Endothelial cell of umbilical vein (primary cell): ENCODE measurements around the gene GTSE1. TPM values are rescaled to one million over a fixed set of nuclear protein-coding genes. Genes with fewer than 3 reads are reported as not detected.

Source experiments
- BruUV-seq: library from RNA; stranded (reverse); fragments of 400-500 nt; replicated peaks from 2 replicates; lab custom pipeline; 2021; lab: Mats Ljungman, UMichigan
- CTCF ChIA-PET: fragments of 300-600, 350-600 bp; sonication (Branson Sonifier 250); formaldehyde crosslinking; loops from one replicate; lab custom pipeline; 2021; ENCODE audit warnings: antibody characterized with exemption, inconsistent platforms; lab: Charles Lee
- POLR2A ChIA-PET: fragments of 300-600, 350-600 bp; sonication (Branson Sonifier 250); formaldehyde crosslinking; loops from one replicate; lab custom pipeline; 2021; ENCODE audit warnings: antibody characterized with exemption, inconsistent platforms; lab: Charles Lee
- DNase-seq: peaks from one replicate; pipeline ENCODE4 v3.0.0-alpha.2; 2011; ENCODE audit warnings: low read depth, low spot score
- FAIRE-seq: peaks from 2 replicates; lab custom pipeline; 2011; peaks lifted over from hg19 to GRCh38; lab: Jason Lieb, UNC
- H2AFZ ChIP-seq: 2 replicates; pipeline ENCODE4 v1.6.0; 2012; ENCODE audit warnings: low read depth, low read length, control low read depth, inconsistent platforms
- H3K27ac ChIP-seq: 2 replicates; pipeline ENCODE4 v1.5.1; 2011; ENCODE audit warnings: low read depth, mild to moderate bottlenecking, control low read depth, low read length, moderate library complexity; ENCODE audit not compliant: insufficient read depth
- H3K27me3 ChIP-seq, 2 experiments: 2 replicates each; pipeline versions ENCODE4 v1.6.0 to v1.6.1; 2011; ENCODE audit warnings: low read length in 2 of 2, mixed read lengths in 1 of 2; ENCODE audit not compliant: control insufficient read depth in 2 of 2, insufficient read depth in 2 of 2
- H3K36me3 ChIP-seq, 2 experiments: 2 replicates in 1 of 2; 3 replicates in 1 of 2; pipeline ENCODE4 v1.5.1; 2011; ENCODE audit warnings: low read length in 2 of 2, mild to moderate bottlenecking in 1 of 2, moderate library complexity in 1 of 2; ENCODE audit not compliant: control insufficient read depth in 2 of 2, insufficient read depth in 2 of 2; ENCODE audit errors: extremely low read depth in 1 of 2
- H3K4me1 ChIP-seq: 3 replicates; pipeline ENCODE4 v1.5.1; 2011; ENCODE audit warnings: mild to moderate bottlenecking, low read length; ENCODE audit not compliant: control insufficient read depth, insufficient read depth; ENCODE audit errors: extremely low read depth
- H3K4me2 ChIP-seq: 2 replicates; pipeline ENCODE4 v1.6.1; 2011; ENCODE audit warnings: low read length, control low read depth, mixed read lengths; ENCODE audit not compliant: insufficient read depth
- H3K4me3 ChIP-seq, 3 experiments: fragments of 200-600 bp in 1 of 3; sonication (generic), shearing (Covaris generic) in 1 of 3; replicated peaks in 1 of 3; 2 replicates each; pipeline ENCODE4 v1.5.1; 2011 to 2016; ENCODE audit warnings: control low read depth in 3 of 3, low read length in 3 of 3, mild to moderate bottlenecking in 2 of 3, inconsistent platforms in 1 of 3, low read depth in 1 of 3, moderate library complexity in 1 of 3; ENCODE audit not compliant: insufficient read depth in 1 of 3
- H3K79me2 ChIP-seq: 2 replicates; pipeline ENCODE4 v1.6.0; 2012; ENCODE audit warnings: low read length, inconsistent platforms; ENCODE audit not compliant: control insufficient read depth, insufficient read depth
- H3K9ac ChIP-seq: replicated peaks from 2 replicates; pipeline ENCODE3; 2011; ENCODE audit warnings: low read length, control low read depth; ENCODE audit not compliant: insufficient read depth; ENCODE audit errors: extremely low read depth
- H3K9me1 ChIP-seq: replicated peaks from 3 replicates; pipeline ENCODE4 v1.6.0; 2011; ENCODE audit warnings: mild to moderate bottlenecking, low read length; ENCODE audit not compliant: control insufficient read depth, insufficient read depth; ENCODE audit errors: extremely low read depth
- H3K9me3 ChIP-seq: replicated peaks from 2 replicates; pipeline ENCODE4 v1.5.1; 2012; ENCODE audit warnings: low read length, inconsistent platforms; ENCODE audit not compliant: control insufficient read depth, insufficient read depth
- H4K20me1 ChIP-seq: replicated peaks from 2 replicates; pipeline ENCODE3; 2011; ENCODE audit warnings: mild to moderate bottlenecking, low read length; ENCODE audit not compliant: control insufficient read depth, insufficient read depth; ENCODE audit errors: extremely low read depth
- EZH2 ChIP-seq: IDR thresholded peaks from 2 replicates; pipeline ENCODE4 v1.6.1; 2012; ENCODE audit warnings: borderline replicate concordance, low read depth, mild to moderate bottlenecking, moderate library complexity, low read length, inconsistent platforms; ENCODE audit not compliant: severe bottlenecking
- MYC ChIP-seq: IDR thresholded peaks from one replicate; pipeline ENCODE4 v1.6.1; 2011; ENCODE audit warnings: mild to moderate bottlenecking, low read depth, low read length
- dilution Hi-C: fragments of 300-500 bp; cut with MboI; formaldehyde crosslinking; loops from one replicate; pipeline ENCODE4 v1.15.0; 2019; ENCODE audit warnings: low sequenced_read_pairs; ENCODE audit not compliant: extremely low pct_ligation_motif_present
- intact Hi-C: fragments of 100-400 bp; cut with micrococcal nuclease; formaldehyde crosslinking; loops from one replicate; pipeline ENCODE4 v1.10.0; 2022
- polyA plus RNA-seq, 4 experiments: library from polyadenylated mRNA; depleted of rRNA in 3 of 4; stranded (reverse) in 3 of 4; unstranded in 1 of 4; fragments of >200 nt; gene quantifications; 2 replicates each; pipeline versions ENCODE4 v1.2.1 to v1.2.3, GENCODE V29; 2011 to 2012; ENCODE audit warnings: missing spikeins in 1 of 4
- total RNA-seq: library from RNA; stranded (reverse); gene quantifications from 2 replicates; pipeline ENCODE4 v1.2.3, GENCODE V29; 2021
- TF ChIP-seq, protein P1 (sequence below): IDR thresholded peaks from 2 replicates; pipeline ENCODE4 v1.6.1; 2011; ENCODE audit not compliant: insufficient read depth, insufficient read length
- TF ChIP-seq, protein P2 (sequence below), 2 donors: IDR thresholded peaks; 1 replicate in 1 of 2; 2 replicates in 1 of 2; pipeline ENCODE4 v1.5.1; 2011; ENCODE audit warnings: low read length in 2 of 2, mild to moderate bottlenecking in 2 of 2, moderate library complexity in 2 of 2, control low read depth in 1 of 2, inconsistent platforms in 1 of 2, low read depth in 1 of 2; ENCODE audit not compliant: insufficient read depth in 1 of 2; ENCODE audit errors: extremely low read depth in 1 of 2

The GTSE1 gene
- total and polyA plus RNA-seq, 2 donors (not counting 3 experiments of a cell fraction or from before 2014, with no cell fraction given): 25.9 to 57.2 TPM

- no peaks in the 10 kb centered on the region for H3K9me3 ChIP-seq
- POLR2A ChIA-PET: interaction anchor here (0.7 kb wide), 1 partner anchor 115 kb away, joined by 3 read pairs; no protein-coding TSS in a partner anchor
- intact Hi-C loops: no loop called here
- H3K27me3 ChIP-seq: no peaks in the 10 kb centered on the region
- no peak overlapping the region for H3K27ac ChIP-seq
- dilution Hi-C loops: no loop called here
- CTCF ChIA-PET: interaction anchor here (2.3 kb wide), 1 partner anchor 7 kb away, joined by 10 read pairs; no protein-coding TSS in a partner anchor
- H4K20me1 ChIP-seq: no peaks in the 10 kb centered on the region
- no TSS peak for BruUV-seq
- no peaks in the 10 kb centered on the region for H3K79me2 ChIP-seq
- H2AFZ ChIP-seq: no peak overlapping the region
- H3K4me3 ChIP-seq: no peak overlapping the region
- TF ChIP-seq, protein P1, sequence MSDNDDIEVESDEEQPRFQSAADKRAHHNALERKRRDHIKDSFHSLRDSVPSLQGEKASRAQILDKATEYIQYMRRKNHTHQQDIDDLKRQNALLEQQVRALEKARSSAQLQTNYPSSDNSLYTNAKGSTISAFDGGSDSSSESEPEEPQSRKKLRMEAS: no peak
- TF ChIP-seq EZH2 (no peak), MYC (no peak)
- TF ChIP-seq, protein P2, sequence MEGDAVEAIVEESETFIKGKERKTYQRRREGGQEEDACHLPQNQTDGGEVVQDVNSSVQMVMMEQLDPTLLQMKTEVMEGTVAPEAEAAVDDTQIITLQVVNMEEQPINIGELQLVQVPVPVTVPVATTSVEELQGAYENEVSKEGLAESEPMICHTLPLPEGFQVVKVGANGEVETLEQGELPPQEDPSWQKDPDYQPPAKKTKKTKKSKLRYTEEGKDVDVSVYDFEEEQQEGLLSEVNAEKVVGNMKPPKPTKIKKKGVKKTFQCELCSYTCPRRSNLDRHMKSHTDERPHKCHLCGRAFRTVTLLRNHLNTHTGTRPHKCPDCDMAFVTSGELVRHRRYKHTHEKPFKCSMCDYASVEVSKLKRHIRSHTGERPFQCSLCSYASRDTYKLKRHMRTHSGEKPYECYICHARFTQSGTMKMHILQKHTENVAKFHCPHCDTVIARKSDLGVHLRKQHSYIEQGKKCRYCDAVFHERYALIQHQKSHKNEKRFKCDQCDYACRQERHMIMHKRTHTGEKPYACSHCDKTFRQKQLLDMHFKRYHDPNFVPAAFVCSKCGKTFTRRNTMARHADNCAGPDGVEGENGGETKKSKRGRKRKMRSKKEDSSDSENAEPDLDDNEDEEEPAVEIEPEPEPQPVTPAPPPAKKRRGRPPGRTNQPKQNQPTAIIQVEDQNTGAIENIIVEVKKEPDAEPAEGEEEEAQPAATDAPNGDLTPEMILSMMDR (IDR thresholded peaks at IDR 0.05; ENCODE audit: extremely low read depth in 1 of 2, insufficient read depth in 1 of 2, low read depth in 1 of 2, low read length in 2 of 2): no peak
- DNase-seq (no peak), FAIRE-seq (no peak)
- H3K9me1 ChIP-seq: no peaks in the 10 kb centered on the region
- H3K4me2 ChIP-seq: no peak overlapping the region
- no peaks in the 10 kb centered on the region for H3K36me3 ChIP-seq
- H3K4me1 ChIP-seq: peaks cover 6% of the 10 kb centered on the region
- no peak overlapping the region for H3K9ac ChIP-seq
Measured at GRCh38 chr22:46374663-46375474, 78.2 kb downstream of the GTSE1 start.
